Measurements from ENCODE around the gene FOXN3. TPM values are rescaled to one million over a fixed set of nuclear protein-coding genes. Genes with fewer than 3 reads are reported as not detected.

Gene FOXN3
- total RNA-seq, 1 experiment from 2014 or later, result 125 TPM

DNA sequence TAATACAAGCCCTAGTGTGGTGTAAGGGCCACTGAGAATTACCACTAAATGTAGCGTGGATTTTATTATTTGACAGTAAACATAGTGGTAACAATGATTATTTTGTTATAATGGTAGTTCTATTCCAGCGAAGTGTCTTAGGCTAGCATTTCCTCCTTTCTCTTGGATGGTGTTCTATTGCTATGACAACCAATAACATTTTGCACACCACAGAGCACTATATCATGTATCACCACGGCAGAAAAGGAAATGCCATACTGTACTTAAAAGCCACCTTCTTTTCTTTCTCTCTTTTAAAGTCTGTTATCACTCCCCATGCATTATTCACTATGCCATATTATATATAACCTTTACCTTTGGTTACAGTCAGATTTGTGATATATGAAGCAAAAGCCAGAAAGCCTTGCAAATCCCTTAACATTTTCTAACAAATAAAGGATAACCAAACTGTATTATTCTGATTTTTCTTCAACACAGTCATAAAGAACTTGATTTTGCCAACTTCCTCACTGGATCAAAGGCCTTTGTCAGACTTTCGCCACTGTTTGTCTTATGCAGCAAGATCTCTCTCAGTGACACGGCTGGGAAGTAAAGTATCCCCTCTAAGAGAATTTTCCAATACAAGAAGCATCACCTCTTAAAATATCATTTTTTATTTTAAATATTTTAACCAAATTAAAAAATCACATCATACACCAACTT is 195.8 kb downstream of the FOXN3 start:
- H3K18ac ChIP-seq (ENCODE audit: insufficient read length, low read depth, low read length), result no peak overlapping the region
- H4K20me1 ChIP-seq (ENCODE audit: control insufficient read depth, insufficient read depth, insufficient read length), result no peaks in the 10 kb centered on the region
- H3K4me3 Mint-ChIP-seq, result no peak overlapping the region
- no peak overlapping the region for H3K4ac ChIP-seq (ENCODE audit: low read depth, low read length)
- no peak overlapping the region for H3K27ac ChIP-seq (ENCODE audit: insufficient read length, low read depth, low read length)
- H2BK12ac ChIP-seq (ENCODE audit: insufficient read length, low read depth, low read length), result no peak overlapping the region
- H3K4me1 ChIP-seq (ENCODE audit: insufficient read depth, low read length), result no peaks in the 10 kb centered on the region; the same call in 1 of the 2 replicates
- H2AFZ ChIP-seq (ENCODE audit: low read length), result no peak overlapping the region
- H3K14ac ChIP-seq (ENCODE audit: insufficient read depth, low read length), result no peak overlapping the region
- H3K56ac ChIP-seq (ENCODE audit: insufficient read length, low read depth, low read length), result no peak overlapping the region
- H3K9me3 ChIP-seq (ENCODE audit: control insufficient read depth, low read depth, low read length), result no peaks in the 10 kb centered on the region
- no peak overlapping the region for H2AK5ac ChIP-seq (ENCODE audit: insufficient read length, low read length)
- no peaks in the 10 kb centered on the region for H3K9me3 Mint-ChIP-seq
- H3K9ac ChIP-seq (ENCODE audit: extremely low read depth, insufficient read length, low read length), result no peak overlapping the region
- H3T11ph ChIP-seq (ENCODE audit: low read length), result no peak overlapping the region
- no peak overlapping the region for H2BK15ac ChIP-seq (ENCODE audit: low read depth, low read length)
- H3K79me1 ChIP-seq (ENCODE audit: insufficient read depth, low read depth, low read length, poor library complexity, severe bottlenecking), result peaks cover 4% of the 10 kb centered on the region
- TF ChIP-seq, protein P1, sequence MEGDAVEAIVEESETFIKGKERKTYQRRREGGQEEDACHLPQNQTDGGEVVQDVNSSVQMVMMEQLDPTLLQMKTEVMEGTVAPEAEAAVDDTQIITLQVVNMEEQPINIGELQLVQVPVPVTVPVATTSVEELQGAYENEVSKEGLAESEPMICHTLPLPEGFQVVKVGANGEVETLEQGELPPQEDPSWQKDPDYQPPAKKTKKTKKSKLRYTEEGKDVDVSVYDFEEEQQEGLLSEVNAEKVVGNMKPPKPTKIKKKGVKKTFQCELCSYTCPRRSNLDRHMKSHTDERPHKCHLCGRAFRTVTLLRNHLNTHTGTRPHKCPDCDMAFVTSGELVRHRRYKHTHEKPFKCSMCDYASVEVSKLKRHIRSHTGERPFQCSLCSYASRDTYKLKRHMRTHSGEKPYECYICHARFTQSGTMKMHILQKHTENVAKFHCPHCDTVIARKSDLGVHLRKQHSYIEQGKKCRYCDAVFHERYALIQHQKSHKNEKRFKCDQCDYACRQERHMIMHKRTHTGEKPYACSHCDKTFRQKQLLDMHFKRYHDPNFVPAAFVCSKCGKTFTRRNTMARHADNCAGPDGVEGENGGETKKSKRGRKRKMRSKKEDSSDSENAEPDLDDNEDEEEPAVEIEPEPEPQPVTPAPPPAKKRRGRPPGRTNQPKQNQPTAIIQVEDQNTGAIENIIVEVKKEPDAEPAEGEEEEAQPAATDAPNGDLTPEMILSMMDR (conservative IDR thresholded peaks at IDR 0.05), result no peak
- no peak overlapping the region for H2BK120ac ChIP-seq (ENCODE audit: low read depth, low read length, poor library complexity, severe bottlenecking)
- no peak overlapping the region for H2BK20ac ChIP-seq (ENCODE audit: low read depth, low read length, poor library complexity, severe bottlenecking)
- H3K36me3 Mint-ChIP-seq (ENCODE audit: insufficient read depth in 1 of 3, low read depth in 3 of 3), result peaks cover 9 to 29% (median 10%) of the 10 kb centered on the region in 3 experiments; a peak in 5 of 7 replicates
- H4K91ac ChIP-seq (ENCODE audit: insufficient read length, low read depth, low read length), result no peak overlapping the region
- no peak overlapping the region for H3K27ac Mint-ChIP-seq
- H2BK5ac ChIP-seq (ENCODE audit: insufficient read length, low read length), result no peak overlapping the region
- peaks cover 6 to 10% of the 10 kb centered on the region in 2 experiments; a peak in 2 of 4 replicates for H3K4me1 Mint-ChIP-seq
- H4K5ac ChIP-seq (ENCODE audit: insufficient read length, low read depth, low read length), result no peak overlapping the region
- H3K27me3 Mint-ChIP-seq (ENCODE audit: low read depth), result no peaks in the 10 kb centered on the region
- no peaks in the 10 kb centered on the region for H3K23me2 ChIP-seq (ENCODE audit: insufficient read length, low read depth, low read length, poor library complexity, severe bottlenecking)
- no peak overlapping the region for H3K23ac ChIP-seq (ENCODE audit: insufficient read length, low read depth, low read length)
- no peaks in the 10 kb centered on the region; the same call in 1 of the 2 replicates for H3K79me2 ChIP-seq (ENCODE audit: insufficient read depth, low read length)
- no peak for DNase-seq
- no CpG with 5 or more reads among the region's 5 CpGs for WGBS (ENCODE audit: extremely low coverage, insufficient read length, low lambda C conversion rate)
- H4K8ac ChIP-seq (replicated peaks; ENCODE audit: insufficient read length, low read depth, low read length), result no peak overlapping the region
- no peak overlapping the region for H3K4me2 ChIP-seq (ENCODE audit: insufficient read depth, insufficient read length, low read length)
- no peaks in the 10 kb centered on the region for H3K27me3 ChIP-seq (ENCODE audit: insufficient read depth, low read length)
